Measurements from ENCODE around the gene B4GALT6. TPM values are rescaled to one million over a fixed set of nuclear protein-coding genes. Genes with fewer than 3 reads are reported as not detected.
A peak's percentile ranks its signal among the peaks of the same experiment; 100 is the strongest.

The B4GALT6 gene
- total RNA-seq, 1 donor from 2014 or later = 1.8 TPM

- DNase-seq (ENCODE audit: low spot score) = no peak
Observed at GRCh38 chr18:31666055-31666454, 18.3 kb downstream of the B4GALT6 start.

GRCh38 chr18:31664101-31664500 lies 20.3 kb downstream of the B4GALT6 start:
- intact Hi-C loops (cut with micrococcal nuclease) = no loop called here
- Mint-ChIP-seq H3K4me1 (ENCODE audit: low read depth) (peaks cover 7% of the 10 kb centered on the region), H3K9me3 (no peaks in the 10 kb centered on the region), H3K36me3 (ENCODE audit: low read depth) (no peaks in the 10 kb centered on the region), H3K27ac (no peak overlapping the region), H3K27me3 (ENCODE audit: insufficient read depth) (peaks cover 9% of the 10 kb centered on the region), H3K4me3 (no peak overlapping the region)
- DNase-seq (ENCODE audit: low spot score) = no peak

More at GRCh38 chr18:31666055-31666454, 18.3 kb downstream of the B4GALT6 start:
- Mint-ChIP-seq H3K36me3 (ENCODE audit: low read depth) (no peaks in the 10 kb centered on the region), H3K27ac (no peak overlapping the region), H3K4me1 (ENCODE audit: low read depth) (no peaks in the 10 kb centered on the region), H3K4me3 (no peak overlapping the region), H3K27me3 (ENCODE audit: insufficient read depth) (peaks cover 9% of the 10 kb centered on the region), H3K9me3 (no peaks in the 10 kb centered on the region)
- intact Hi-C loops (cut with micrococcal nuclease) = no loop called here

- Mint-ChIP-seq H3K4me1 (ENCODE audit: low read depth) (peaks cover 21% of the 10 kb centered on the region), H3K27ac (no peak overlapping the region), H3K27me3 (ENCODE audit: insufficient read depth) (no peaks in the 10 kb centered on the region), H3K9me3 (no peaks in the 10 kb centered on the region), H3K36me3 (ENCODE audit: low read depth) (no peaks in the 10 kb centered on the region), H3K4me3 (no peak overlapping the region)
- no peak for DNase-seq (ENCODE audit: low spot score)
- intact Hi-C loops (cut with micrococcal nuclease) = no loop called here
Observed at GRCh38 chr18:31661965-31662364, 22.4 kb downstream of the B4GALT6 start.

- no peak overlapping the region for H3K27ac Mint-ChIP-seq
- intact Hi-C loops (cut with micrococcal nuclease) = no loop called here
- no peak for DNase-seq (ENCODE audit: low spot score)
- no peaks in the 10 kb centered on the region for H3K9me3 Mint-ChIP-seq
- peaks cover 21% of the 10 kb centered on the region for H3K4me1 Mint-ChIP-seq (ENCODE audit: low read depth)
- H3K4me3 Mint-ChIP-seq = no peak overlapping the region
- no peaks in the 10 kb centered on the region for H3K36me3 Mint-ChIP-seq (ENCODE audit: low read depth)
- H3K27me3 Mint-ChIP-seq (ENCODE audit: insufficient read depth) = no peaks in the 10 kb centered on the region
Observed at GRCh38 chr18:31660763-31661162, 23.6 kb downstream of the B4GALT6 start.

- H3K4me1 Mint-ChIP-seq (ENCODE audit: low read depth) = peaks cover 21% of the 10 kb centered on the region
- DNase-seq (ENCODE audit: low spot score) = no peak
- H3K27me3 Mint-ChIP-seq (ENCODE audit: insufficient read depth) = peaks cover 2% of the 10 kb centered on the region
- H3K9me3 Mint-ChIP-seq = no peaks in the 10 kb centered on the region
- intact Hi-C loops (cut with micrococcal nuclease) = loop anchor here (1.0 to 5.0 kb wide), 5 partner anchors 8 to 873 kb away; partner anchors contain the start of genes B4GALT6, RNF125 and RNF138
- no peaks in the 10 kb centered on the region for H3K36me3 Mint-ChIP-seq (ENCODE audit: low read depth)
- H3K4me3 Mint-ChIP-seq = no peak overlapping the region
- peak overlapping the region; percentile 74 for H3K27ac Mint-ChIP-seq
Observed at GRCh38 chr18:31659576-31660177, 24.7 kb downstream of the B4GALT6 start.

GRCh38 chr18:31658670-31659575 lies 25.5 kb downstream of the B4GALT6 start:
- Mint-ChIP-seq H3K9me3 (no peaks in the 10 kb centered on the region), H3K4me3 (peak overlapping the region; percentile 20), H3K36me3 (ENCODE audit: low read depth) (no peaks in the 10 kb centered on the region), H3K27ac (peak overlapping the region; percentile 74), H3K27me3 (ENCODE audit: insufficient read depth) (peaks cover 2% of the 10 kb centered on the region), H3K4me1 (ENCODE audit: low read depth) (peaks cover 21% of the 10 kb centered on the region)
- intact Hi-C loops (cut with micrococcal nuclease) = loop anchor here (1.0 to 5.0 kb wide), 6 partner anchors 8 to 873 kb away; partner anchors contain the start of genes B4GALT6, RNF125 and RNF138
- DNase-seq (ENCODE audit: low spot score) = peak; percentile 7

- no peaks in the 10 kb centered on the region for H3K9me3 Mint-ChIP-seq
Observed at GRCh38 chr18:31657823-31658669, 26.3 kb downstream of the B4GALT6 start.

GRCh38 chr18:31656754-31657153 lies 27.6 kb downstream of the B4GALT6 start:
- no peak overlapping the region for H3K4me3 Mint-ChIP-seq
- DNase-seq (ENCODE audit: low spot score) = no peak
- H3K9me3 Mint-ChIP-seq = no peaks in the 10 kb centered on the region
- peaks cover 21% of the 10 kb centered on the region for H3K4me1 Mint-ChIP-seq (ENCODE audit: low read depth)
- no peaks in the 10 kb centered on the region for H3K36me3 Mint-ChIP-seq (ENCODE audit: low read depth)
- intact Hi-C loops (cut with micrococcal nuclease) = loop anchor here (5.0 kb wide), 2 partner anchors 436 to 876 kb away; partner anchors contain the start of gene RNF138
- peaks cover 11% of the 10 kb centered on the region for H3K27me3 Mint-ChIP-seq (ENCODE audit: insufficient read depth)
- H3K27ac Mint-ChIP-seq = no peak overlapping the region

More at GRCh38 chr18:31657823-31658669, 26.3 kb downstream of the B4GALT6 start:
- no peak for DNase-seq (ENCODE audit: low spot score)
- intact Hi-C loops (cut with micrococcal nuclease) = loop anchor here (1.0 to 5.0 kb wide), 4 partner anchors 286 to 874 kb away; partner anchors contain the start of genes RNF125 and RNF138
- Mint-ChIP-seq H3K36me3 (ENCODE audit: low read depth) (no peaks in the 10 kb centered on the region), H3K4me3 (no peak overlapping the region), H3K4me1 (ENCODE audit: low read depth) (peaks cover 21% of the 10 kb centered on the region), H3K27ac (peak overlapping the region; percentile 74), H3K27me3 (ENCODE audit: insufficient read depth) (peaks cover 4% of the 10 kb centered on the region)

- H3K9me3 Mint-ChIP-seq = no peaks in the 10 kb centered on the region
- H3K27me3 Mint-ChIP-seq (ENCODE audit: insufficient read depth) = peaks cover 12% of the 10 kb centered on the region
- intact Hi-C loops (cut with micrococcal nuclease) = loop anchor here (5.0 kb wide), 2 partner anchors 437 to 877 kb away; partner anchors contain the start of gene RNF138
- no peak overlapping the region for H3K4me3 Mint-ChIP-seq
- H3K36me3 Mint-ChIP-seq (ENCODE audit: low read depth) = no peaks in the 10 kb centered on the region
- no peak overlapping the region for H3K27ac Mint-ChIP-seq
- H3K4me1 Mint-ChIP-seq (ENCODE audit: low read depth) = peaks cover 21% of the 10 kb centered on the region
- DNase-seq (ENCODE audit: low spot score) = no peak
Observed at GRCh38 chr18:31655354-31655753, 29.0 kb downstream of the B4GALT6 start.

GRCh38 chr18:31652877-31653276 lies 31.5 kb downstream of the B4GALT6 start:
- Mint-ChIP-seq H3K4me1 (ENCODE audit: low read depth) (peaks cover 2% of the 10 kb centered on the region), H3K27ac (no peak overlapping the region), H3K4me3 (no peak overlapping the region), H3K36me3 (ENCODE audit: low read depth) (no peaks in the 10 kb centered on the region), H3K27me3 (ENCODE audit: insufficient read depth) (peaks cover 18% of the 10 kb centered on the region), H3K9me3 (no peaks in the 10 kb centered on the region)
- no peak for DNase-seq (ENCODE audit: low spot score)
- intact Hi-C loops (cut with micrococcal nuclease) = no loop called here

GRCh38 chr18:31652357-31652756 lies 32.0 kb downstream of the B4GALT6 start:
- Mint-ChIP-seq H3K4me1 (ENCODE audit: low read depth) (no peaks in the 10 kb centered on the region), H3K27me3 (ENCODE audit: insufficient read depth) (peaks cover 18% of the 10 kb centered on the region), H3K36me3 (ENCODE audit: low read depth) (no peaks in the 10 kb centered on the region), H3K9me3 (no peaks in the 10 kb centered on the region), H3K27ac (no peak overlapping the region), H3K4me3 (no peak overlapping the region)
- no peak for DNase-seq (ENCODE audit: low spot score)
- intact Hi-C loops (cut with micrococcal nuclease) = no loop called here

- peaks cover 18% of the 10 kb centered on the region for H3K27me3 Mint-ChIP-seq (ENCODE audit: insufficient read depth)
- no peak overlapping the region for H3K27ac Mint-ChIP-seq
- no peaks in the 10 kb centered on the region for H3K36me3 Mint-ChIP-seq (ENCODE audit: low read depth)
- no peak overlapping the region for H3K4me3 Mint-ChIP-seq
- intact Hi-C loops (cut with micrococcal nuclease) = no loop called here
- H3K9me3 Mint-ChIP-seq = no peaks in the 10 kb centered on the region
- peaks cover 5% of the 10 kb centered on the region for H3K4me1 Mint-ChIP-seq (ENCODE audit: low read depth)
- DNase-seq (ENCODE audit: low spot score) = no peak
Observed at GRCh38 chr18:31651369-31651768, 33.0 kb downstream of the B4GALT6 start.
